HEK293 (cell line): ENCODE data around the gene STPG2.

ENCODE experiments used
- CTCF ChIP-seq: fragments of 450-650 bp; formaldehyde crosslinking; IDR thresholded peaks from 2 replicates; pipeline ENCODE4 v1.5.1; 2016; ENCODE audit warnings: missing biosample characterization, missing genetic modification characterization
- IKZF3 ChIP-seq: fragments of 450-650 bp; IDR thresholded peaks from 2 replicates; pipeline ENCODE4 v1.5.0; 2018; ENCODE audit warnings: missing biosample characterization, mild to moderate bottlenecking, missing genetic modification characterization, moderate library complexity
- PATZ1 ChIP-seq: fragments of 450-650 bp; formaldehyde crosslinking; IDR thresholded peaks from 2 replicates; pipeline ENCODE4 v1.5.1; 2016; ENCODE audit warnings: missing biosample characterization, missing genetic modification characterization
- ZBTB44 ChIP-seq: fragments of 450-650 bp; IDR thresholded peaks from 2 replicates; pipeline ENCODE4 v1.5.1; 2018; ENCODE audit warnings: missing biosample characterization, mild to moderate bottlenecking, missing genetic modification characterization
- ZNF202 ChIP-seq: fragments of 450-650 bp; formaldehyde crosslinking; IDR thresholded peaks from 2 replicates; pipeline ENCODE4 v1.5.1; 2016; ENCODE audit warnings: missing biosample characterization, missing genetic modification characterization, borderline replicate concordance
- ZNF280C ChIP-seq: fragments of 450-650 bp; formaldehyde crosslinking; IDR thresholded peaks from 2 replicates; pipeline ENCODE4 v1.5.1; 2016; ENCODE audit warnings: missing biosample characterization, missing genetic modification characterization
- ZNF610 ChIP-seq: fragments of 450-650 bp; formaldehyde crosslinking; IDR thresholded peaks from 2 replicates; pipeline ENCODE4 v1.5.1; 2016; ENCODE audit warnings: missing biosample characterization, missing genetic modification characterization, borderline replicate concordance

GRCh38 chr4:97990409-97990808, 152.9 kb downstream of the STPG2 start:
- TF ChIP-seq CTCF (no peak), IKZF3 (no peak), ZBTB44 (tag by site-specific recombination) (no peak), ZNF610 (tag by site-specific recombination) (no peak), ZNF202 (tag by site-specific recombination) (no peak), ZNF280C (tag by site-specific recombination) (no peak), PATZ1 (no peak)
